CD4-positive, alpha-beta T cell treated with Interleukin-2 at 100 ng/mL for 4 hours (primary cell): ENCODE measurements around the gene PLTP.
"Not testable (repeated sequence)": the region's sequence is repeated elsewhere in the genome, so short reads cannot be mapped to it uniquely, and the experiment has no call there.

ENCODE experiments used
- DNase-seq: peaks from one replicate; pipeline ENCODE4 v3.0.0-alpha.2; 2020; ENCODE audit warnings: low spot score

PLTP gene

DNA sequence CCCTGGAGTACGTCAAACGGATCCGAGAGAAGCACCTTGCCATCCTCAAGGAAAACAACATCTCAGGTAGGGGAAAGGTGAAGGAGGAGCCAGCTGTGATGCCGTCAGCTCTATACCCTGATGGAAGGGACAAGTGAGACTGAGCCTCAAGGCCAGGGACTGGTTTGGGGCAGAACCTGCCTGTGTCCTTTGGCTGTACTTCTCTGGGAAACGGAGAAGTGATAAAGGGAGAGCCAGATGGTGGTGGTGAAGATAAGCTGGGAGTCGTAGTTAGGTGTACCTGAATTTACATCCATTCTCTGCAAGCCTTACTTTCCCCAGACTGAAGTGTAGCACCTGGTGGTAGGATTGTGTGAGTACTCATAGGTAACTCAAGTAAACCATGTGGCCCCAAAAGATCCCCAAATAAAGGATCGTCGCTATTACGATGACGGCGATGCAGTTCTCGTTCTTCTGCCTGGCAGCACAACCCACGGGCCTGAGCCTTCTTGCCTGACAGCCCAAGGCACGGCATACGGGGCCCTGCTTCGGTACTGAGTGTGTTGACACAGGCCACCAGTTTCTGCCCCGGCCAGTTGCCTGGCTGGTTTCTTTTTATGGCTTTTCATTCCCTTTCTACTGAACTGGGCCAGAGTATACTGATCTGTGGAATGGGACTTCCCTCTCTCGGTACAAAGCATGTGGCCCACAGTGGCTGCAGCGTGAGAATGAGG is 33.2 kb upstream of the PLTP start:
- DNase-seq = no peak

GRCh38 chr20:45944151-45944964 is 32.4 kb upstream of the PLTP start:
- DNase-seq = peak; percentile 45

GRCh38 chr20:45943613-45944012 is 31.7 kb upstream of the PLTP start:
- DNase-seq = no peak

GRCh38 chr20:45940469-45940868 is 28.5 kb upstream of the PLTP start:
- no peak for DNase-seq

DNA sequence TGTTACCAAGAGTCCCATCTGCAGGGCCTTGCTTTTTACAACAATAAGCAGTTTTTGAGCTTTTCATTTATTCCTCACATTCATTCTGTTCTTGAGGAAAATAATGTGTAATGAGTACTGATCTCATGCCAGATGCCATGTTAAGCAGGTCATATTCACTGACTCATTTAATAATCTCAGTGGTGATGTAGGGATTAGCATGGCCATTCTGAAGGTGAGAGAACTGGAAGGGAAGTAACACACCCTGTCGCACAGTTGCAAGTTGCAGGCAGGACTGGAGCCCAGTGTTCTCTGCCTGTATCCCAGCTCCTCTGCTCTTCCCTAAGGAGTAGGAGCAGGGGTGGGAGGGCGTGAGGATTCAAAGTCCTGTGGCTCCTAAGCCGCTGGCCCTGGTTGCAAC is 28.1 kb upstream of the PLTP start:
- DNase-seq = no peak

DNA sequence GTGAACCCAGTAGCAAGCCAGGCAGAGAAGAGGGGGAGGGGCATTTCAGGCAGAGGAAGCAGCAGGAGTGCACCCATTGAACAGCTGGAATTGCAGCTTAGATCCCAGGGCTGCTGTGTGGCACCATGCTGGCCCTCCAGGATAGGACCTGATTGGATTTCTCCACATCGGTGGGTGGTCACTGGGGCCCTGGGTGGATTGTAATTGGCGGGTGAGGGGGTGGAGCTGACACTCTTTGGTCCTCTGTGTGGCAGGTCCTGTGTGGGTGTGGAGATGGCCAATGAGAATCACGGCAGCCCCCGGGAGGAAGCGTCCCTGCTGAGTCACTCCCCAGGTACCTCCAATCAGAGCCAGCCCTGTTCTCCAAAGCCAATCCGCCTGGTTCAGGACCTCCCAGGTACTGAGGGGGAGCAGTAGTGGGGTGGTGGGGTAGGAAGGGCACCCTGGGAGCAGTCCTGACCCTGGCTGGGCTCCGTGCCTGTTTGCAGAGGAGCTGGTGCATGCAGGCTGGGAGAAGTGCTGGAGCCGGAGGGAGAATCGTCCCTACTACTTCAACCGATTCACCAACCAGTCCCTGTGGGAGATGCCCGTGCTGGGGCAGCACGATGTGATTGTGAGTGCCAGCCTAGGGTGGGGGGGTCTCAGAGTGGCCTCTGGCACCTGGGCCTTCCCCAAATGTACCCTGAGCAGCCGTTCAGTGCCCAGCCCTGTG is 26.9 kb upstream of the PLTP start:
- DNase-seq = no peak

DNA sequence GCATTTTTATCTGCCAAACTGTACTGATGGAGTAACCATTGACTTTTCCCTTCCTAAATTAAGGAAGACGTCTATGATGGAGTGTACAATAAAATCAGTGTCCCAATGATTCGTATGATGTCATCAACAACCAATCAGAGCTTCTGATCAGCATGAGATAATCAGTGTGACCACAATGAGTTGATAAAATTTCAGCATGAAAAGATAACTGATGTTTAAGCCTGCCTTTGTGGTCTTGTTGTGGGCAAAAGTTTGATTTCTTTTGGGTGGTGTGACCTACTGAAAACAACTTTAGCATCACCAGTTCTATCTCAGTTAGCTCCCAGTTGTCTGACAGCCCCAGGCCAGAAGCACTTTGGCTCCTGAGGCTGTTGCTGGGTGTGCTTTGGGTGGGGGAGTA is 25.8 kb upstream of the PLTP start:
- DNase-seq = peak; percentile 25

DNA sequence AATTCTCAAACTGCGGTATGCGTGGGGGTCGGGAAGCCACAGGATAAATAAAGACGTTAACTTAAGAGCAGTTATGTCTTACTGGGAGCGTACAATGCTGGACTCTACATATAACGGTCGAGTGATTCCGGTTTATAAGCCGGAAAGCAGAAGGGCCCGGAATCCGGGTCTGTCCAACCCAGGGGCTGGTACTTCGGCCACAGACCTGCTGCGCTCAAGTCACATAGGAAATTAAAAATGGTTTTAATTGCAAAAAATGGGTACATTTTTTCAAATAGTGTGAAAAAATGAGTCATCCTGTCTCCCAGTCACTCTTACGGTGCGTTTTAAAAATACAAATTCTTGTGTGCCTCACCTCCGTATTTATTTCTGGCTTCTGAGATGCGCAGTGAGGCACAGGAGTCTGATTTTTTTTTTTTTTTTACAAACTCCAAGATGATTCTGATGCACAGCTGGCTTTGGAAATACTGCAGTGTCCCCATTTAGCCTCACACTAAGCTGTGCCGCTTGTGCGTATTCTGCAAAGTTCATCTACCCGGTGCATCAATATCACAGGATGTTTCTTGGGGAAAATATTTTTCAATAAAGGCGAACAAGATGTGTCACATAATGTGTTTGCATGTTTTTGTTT is 23.6 kb upstream of the PLTP start:
- DNase-seq = peak; percentile 52

DNA sequence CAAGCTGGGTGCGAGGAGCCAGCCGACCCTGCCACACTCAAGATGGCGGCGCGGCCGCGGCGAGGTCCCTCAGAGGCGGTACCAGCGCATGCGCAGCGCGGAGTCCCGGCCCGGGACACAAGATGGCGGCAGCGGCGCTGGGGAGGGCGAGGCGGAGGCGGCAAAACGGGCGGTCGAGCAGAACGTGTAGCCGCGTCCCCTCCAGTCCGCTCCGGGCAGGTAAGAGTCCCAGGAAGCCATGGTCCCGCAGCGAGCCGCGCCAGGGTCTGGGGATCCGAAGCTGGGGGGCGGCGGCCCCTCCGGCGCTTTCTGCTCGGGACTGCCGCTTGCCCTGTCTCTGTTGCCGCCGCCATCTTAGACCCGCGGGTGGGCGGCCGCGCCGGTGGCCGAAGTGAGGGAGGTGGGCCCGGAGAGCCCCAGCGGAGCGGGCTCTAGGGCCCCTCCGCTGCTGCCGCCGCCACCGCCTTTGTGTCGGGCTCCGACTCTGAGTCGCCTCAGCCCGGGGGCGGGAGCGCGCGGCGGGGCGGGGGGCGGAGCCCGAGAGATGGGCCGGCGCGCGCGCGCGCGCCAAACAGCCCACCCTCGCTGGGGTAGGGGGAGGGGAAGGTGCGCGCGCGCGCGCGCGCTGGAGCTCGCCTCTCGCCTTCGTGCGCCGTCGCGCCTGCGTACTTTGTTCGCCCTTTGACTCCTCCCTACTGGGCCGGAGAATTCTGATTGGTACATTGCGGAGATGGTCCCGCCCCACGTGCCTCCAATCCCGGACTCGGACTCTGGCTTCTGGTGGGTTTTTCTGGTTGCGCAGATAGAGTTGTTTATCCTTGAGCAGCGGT is 22.8 kb upstream of the PLTP start, which contains the start of gene PCIF1:
Gene PCIF1 (plus strand): TSS at position 98 of the 830 bp plus-strand sequence. CDS start 4,317 bp downstream, outside the sequence.
- DNase-seq = peak; percentile 98

GRCh38 chr20:45934046-45934585 is 22.2 kb upstream of the PLTP start:
- DNase-seq = no peak

- DNase-seq = peak; percentile 58
Measured at GRCh38 chr20:45933266-45934045, 21.5 kb upstream of the PLTP start.

GRCh38 chr20:45931680-45932079 is 19.7 kb upstream of the PLTP start:
- not testable (repeated sequence) for DNase-seq

- no peak for DNase-seq
Measured at GRCh38 chr20:45927071-45927878, 15.3 kb upstream of the PLTP start.

DNA sequence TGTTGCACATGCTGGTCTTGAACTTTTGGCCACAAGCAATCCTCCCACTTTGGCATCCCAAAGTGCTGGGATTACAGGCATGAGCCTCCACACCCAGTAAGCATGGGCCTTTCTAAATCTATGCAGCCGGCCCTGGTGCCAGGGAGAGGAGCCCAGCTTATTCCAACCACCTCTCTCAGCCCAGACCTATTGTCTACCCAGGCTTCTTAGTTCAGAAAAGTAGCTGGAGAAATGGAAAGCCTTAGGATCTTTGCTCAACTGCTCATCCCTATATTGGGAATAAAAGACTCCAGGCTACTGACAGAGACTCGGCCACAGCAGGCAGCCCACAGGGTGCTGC is 14.7 kb upstream of the PLTP start:
- no peak for DNase-seq

DNA sequence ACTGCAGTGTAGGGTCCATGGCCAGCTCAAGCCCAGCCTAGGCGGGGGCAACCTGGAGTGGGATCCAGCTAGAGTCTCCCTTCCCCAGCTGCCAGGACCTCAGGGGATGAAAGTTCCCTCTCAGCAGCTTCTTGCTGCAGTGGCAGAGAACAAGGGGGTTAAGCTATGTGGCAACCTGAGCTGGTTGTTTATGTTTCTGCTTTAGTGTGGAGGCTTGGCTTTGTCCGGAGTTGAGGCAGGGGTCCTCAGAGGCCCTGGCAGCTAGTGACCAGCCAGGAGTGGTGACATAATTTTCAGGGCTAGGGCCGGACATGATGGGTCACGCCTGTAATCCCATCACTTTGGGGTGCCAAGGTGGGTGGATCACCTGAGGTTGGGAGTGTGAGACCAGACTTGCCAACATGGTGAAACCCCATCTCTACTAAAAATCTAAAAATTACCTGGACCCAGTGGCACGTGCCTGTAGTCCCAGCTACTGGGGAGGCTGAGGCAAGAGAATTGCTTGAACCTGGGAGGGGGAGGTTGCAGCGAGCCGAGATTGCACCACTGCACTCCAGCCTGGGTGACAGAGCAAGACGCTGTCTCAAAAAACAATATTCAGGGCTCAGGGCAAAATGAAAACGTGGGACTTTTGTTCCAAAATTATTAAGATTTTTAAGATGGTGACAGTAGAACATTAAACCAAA is 14.0 kb upstream of the PLTP start:
- no peak for DNase-seq

DNA sequence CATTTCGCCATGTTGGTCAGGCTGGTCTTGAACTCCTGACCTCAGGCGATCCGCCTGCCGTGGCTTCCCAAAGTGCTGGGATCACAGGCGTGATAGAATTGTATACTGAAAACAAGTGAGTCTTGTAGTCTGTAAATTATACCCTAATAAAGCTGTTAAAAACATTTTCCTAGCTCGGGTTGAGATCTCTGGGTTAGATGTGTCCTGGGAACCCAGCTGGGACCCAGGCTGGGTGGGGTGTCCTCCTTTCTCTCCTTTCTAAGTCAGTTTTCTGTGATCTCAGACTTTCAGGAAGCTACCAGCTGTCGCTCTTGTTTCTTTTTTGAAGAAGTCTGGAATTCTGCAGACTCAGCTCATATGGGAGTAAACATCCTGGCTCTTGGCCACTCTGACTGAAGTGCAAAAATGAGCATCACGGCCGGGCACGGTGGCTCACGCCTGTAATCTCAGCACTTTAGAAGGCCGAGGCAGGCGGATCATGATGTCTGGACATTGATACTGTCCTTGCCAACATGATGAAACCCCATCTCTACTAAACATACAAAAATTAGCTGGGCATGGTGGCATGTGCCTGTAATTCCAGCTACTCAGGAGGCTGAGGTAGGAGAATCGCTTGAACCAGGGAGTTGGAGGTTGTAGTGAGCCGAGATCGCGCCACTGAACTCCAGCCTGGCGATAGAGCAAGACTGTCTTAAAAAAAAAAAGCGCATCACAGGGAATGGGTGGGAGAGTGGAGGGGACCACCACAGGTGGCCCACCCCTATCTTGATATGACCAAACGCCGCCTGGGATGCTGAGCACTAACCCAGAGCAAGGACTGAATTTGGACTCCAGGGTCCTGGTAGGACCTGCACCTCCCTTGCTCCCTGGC is 12.7 kb upstream of the PLTP start:
- no peak for DNase-seq

DNA sequence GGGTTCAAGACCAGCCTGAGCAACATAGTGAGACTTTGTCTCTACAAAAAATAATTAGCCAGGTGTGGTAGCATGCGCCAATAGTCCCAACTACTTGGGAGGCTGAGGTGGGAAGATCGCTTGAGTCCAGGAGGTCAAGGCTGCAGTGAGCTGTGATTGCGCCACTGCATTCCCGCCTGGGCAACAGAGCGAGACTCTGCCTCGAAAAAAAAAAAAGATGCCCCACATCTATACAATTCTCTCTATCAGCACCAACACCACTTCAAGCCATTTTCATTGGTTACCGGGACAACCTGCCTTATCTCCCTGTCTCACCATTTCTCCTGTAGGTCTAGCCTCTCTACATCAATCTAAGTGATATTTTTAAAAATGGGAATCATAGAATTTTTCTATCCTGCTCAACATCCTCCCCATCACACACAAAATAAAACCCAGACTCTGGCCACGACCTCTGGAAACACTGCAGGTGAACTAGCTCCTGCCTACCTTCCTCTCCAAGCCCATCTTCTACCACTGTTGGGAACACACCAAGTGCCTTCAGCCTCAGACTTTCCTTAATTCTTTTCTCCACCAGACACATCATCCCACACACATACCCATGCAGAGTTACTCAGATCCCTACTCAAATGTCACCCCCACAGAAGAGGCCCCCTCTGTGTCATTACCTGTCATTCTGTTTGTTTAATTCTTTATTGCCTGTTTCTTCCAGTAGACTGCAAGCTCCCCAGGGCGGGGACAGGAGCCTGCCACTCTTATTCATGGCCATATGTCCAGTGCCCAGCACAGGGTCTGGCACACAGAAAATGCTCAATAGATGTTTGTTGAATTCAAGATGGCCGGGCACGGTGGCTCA is 9.6 kb upstream of the PLTP start:
- DNase-seq = no peak
